Kidney (tissue), 14 donors: ENCODE results near the gene GDAP2. TPM values are rescaled to one million over a fixed set of nuclear protein-coding genes. Genes with fewer than 3 reads are reported as not detected.

Experiments used
- DNase-seq, 5 donors: peaks; one replicate each; pipeline ENCODE4 v3.0.0-alpha.2; 2013 to 2020
- FAIRE-seq: peaks from 2 replicates; lab custom pipeline; 2012; peaks lifted over from hg19 to GRCh38; lab: Jason Lieb, UNC
- H3K27ac ChIP-seq, 2 donors: one replicate each; pipeline ENCODE4 v1.7.0; 2013; ENCODE audit warnings: low read depth in 2 of 2, low read length in 2 of 2, inconsistent platforms in 1 of 2
- H3K27me3 ChIP-seq: one replicate; pipeline ENCODE4 v1.7.1; 2013; ENCODE audit warnings: low read length, inconsistent platforms; ENCODE audit not compliant: control insufficient read depth, insufficient read depth
- H3K36me3 ChIP-seq, 3 donors: one replicate each; pipeline versions ENCODE4 v1.7.0 to v1.7.1; 2013; ENCODE audit warnings: low read length in 3 of 3, control low read depth in 1 of 3, inconsistent platforms in 1 of 3; ENCODE audit not compliant: insufficient read depth in 3 of 3, control insufficient read depth in 2 of 3
- H3K4me1 ChIP-seq, 3 donors: one replicate each; pipeline versions ENCODE4 v1.7.0 to v1.7.1; 2013; ENCODE audit warnings: low read length in 3 of 3, inconsistent platforms in 1 of 3, low read depth in 1 of 3; ENCODE audit not compliant: control insufficient read depth in 2 of 3, insufficient read depth in 2 of 3
- H3K4me3 ChIP-seq, 3 donors: one replicate each; pipeline versions ENCODE4 v1.7.0 to v1.8.1; 2013; ENCODE audit warnings: low read length in 3 of 3, control low read depth in 1 of 3, inconsistent platforms in 1 of 3
- H3K9ac ChIP-seq, 3 donors: one replicate each; pipeline versions ENCODE4 v1.7.0 to v1.7.1; 2013; ENCODE audit warnings: low read length in 3 of 3, control low read depth in 1 of 3, inconsistent platforms in 1 of 3
- H3K9me3 ChIP-seq, 3 donors: one replicate each; pipeline versions ENCODE4 v1.7.0 to v1.7.1; 2013; ENCODE audit warnings: low read length in 3 of 3, control low read depth in 1 of 3, inconsistent platforms in 1 of 3; ENCODE audit not compliant: control insufficient read depth in 2 of 3, insufficient read depth in 1 of 3
- CTCF ChIP-seq: IDR thresholded peaks from 3 replicates; pipeline ENCODE4 v1.5.1; 2012; ENCODE audit warnings: mild to moderate bottlenecking, moderate library complexity, borderline replicate concordance; ENCODE audit not compliant: insufficient read depth; ENCODE audit errors: extremely low read depth
- intact Hi-C: fragments of 100-400 bp; cut with DNase I; formaldehyde crosslinking; loops from one replicate; pipeline ENCODE4 v1.11.1; 2022
- polyA plus RNA-seq: library from polyadenylated mRNA; stranded (reverse); fragments of 350-450 nt; fragmentation: Illumina TruSeq; extraction: RNeasy Lipid Tissue Mini Kit (QIAGEN cat#74804); gene quantifications from one replicate; pipeline ENCODE4 v1.2.3, GENCODE V29; 2014; ENCODE audit warnings: low read depth, low replicate concordance; ENCODE audit not compliant: insufficient read depth
- total RNA-seq: library from RNA; stranded (reverse); fragmentation: NEBNext Ultra II Directional; extraction: Animal tissue kit (Norgen Biotek cat#: 25700); gene quantifications from one replicate; pipeline ENCODE4 v1.2.1, GENCODE V29; 2021
- donor health status: control.
- donor health status: control.
- donor health status: control.
- donor health status: control.
- donor health status: control.
- donor health status: DM: yes; HTN: yes; CAD: no.
- donor health status: Normal renal cell carcinoma (clear cell type).

The GDAP2 gene
- total and polyA plus RNA-seq, 2 donors from 2014 or later: 11.3 to 31.8 TPM

GRCh38 chr1:117821774-117822482, 107.5 kb downstream of the GDAP2 start:
- Histone ChIP-seq H3K27me3 (no peaks in the 10 kb centered on the region), H3K36me3 (no peaks in the 10 kb centered on the region), H3K9me3 (no peaks in the 10 kb centered on the region), H3K27ac (no peak overlapping the region), H3K9ac (no peak overlapping the region), H3K4me3 (no peak overlapping the region), H3K4me1 (peaks cover 0 to 3% (median 0%) of the 10 kb centered on the region in 3 donors)
- no peak for TF ChIP-seq CTCF
- intact Hi-C loops: no loop called here
- no peak for FAIRE-seq
- peak in 1 of 5 donors; percentile 9 for DNase-seq

GRCh38 chr1:117821382-117821755, 108.1 kb downstream of the GDAP2 start:
- no peak for DNase-seq
- no peak overlapping the region for H3K27ac ChIP-seq
- H3K36me3 ChIP-seq: no peaks in the 10 kb centered on the region
- no peaks in the 10 kb centered on the region for H3K27me3 ChIP-seq
- intact Hi-C loops: no loop called here
- no peak overlapping the region for H3K9ac ChIP-seq
- H3K9me3 ChIP-seq: no peaks in the 10 kb centered on the region
- FAIRE-seq: no peak
- TF ChIP-seq CTCF: no peak
- no peak overlapping the region for H3K4me3 ChIP-seq
- peaks cover 0 to 3% (median 0%) of the 10 kb centered on the region in 3 donors for H3K4me1 ChIP-seq

- H3K27ac ChIP-seq: no peak overlapping the region
Observed at GRCh38 chr1:117820694-117821381, 108.6 kb downstream of the GDAP2 start.

More at GRCh38 chr1:117820694-117821381, 108.6 kb downstream of the GDAP2 start:
- Histone ChIP-seq H3K9ac (no peak overlapping the region), H3K36me3 (no peaks in the 10 kb centered on the region), H3K27me3 (no peaks in the 10 kb centered on the region), H3K9me3 (no peaks in the 10 kb centered on the region), H3K4me3 (no peak overlapping the region), H3K4me1 (peaks cover 0 to 3% (median 0%) of the 10 kb centered on the region in 3 donors)
- DNase-seq: no peak
- TF ChIP-seq CTCF: no peak
- intact Hi-C loops: no loop called here
- FAIRE-seq: no peak
